HepG2 (cell line): Measurements from ENCODE around the gene CD48.
"Not testable (repeated sequence)": the region's sequence is repeated elsewhere in the genome, so short reads cannot be mapped to it uniquely, and the experiment has no call there.

Experiments
- GATAD2A ChIP-seq: IDR thresholded peaks from 2 replicates; pipeline ENCODE4 v1.6.1; 2016
- MAFF ChIP-seq: IDR thresholded peaks from 2 replicates; pipeline ENCODE4 v1.6.1; 2011; ENCODE audit warnings: low read depth, low read length, improper control_type of control experiment
- POLR2AphosphoS5 ChIP-seq: IDR thresholded peaks from 2 replicates; pipeline ENCODE4 v1.6.1; 2012; ENCODE audit warnings: low read depth, low read length
- SIN3A ChIP-seq: IDR thresholded peaks from 2 replicates; pipeline ENCODE4 v1.6.1; 2011; ENCODE audit warnings: low read depth, mild to moderate bottlenecking, control low read depth, low read length, borderline replicate concordance
- SP2 ChIP-seq: sonication (generic); formaldehyde crosslinking; IDR thresholded peaks from 2 replicates; pipeline ENCODE4 v1.5.1; 2020; ENCODE audit warnings: mild to moderate bottlenecking, missing genetic modification reagents
- TAF1 ChIP-seq: sonication (generic); formaldehyde crosslinking; IDR thresholded peaks from 2 replicates; pipeline ENCODE4 v1.4.0; 2020; ENCODE audit warnings: missing genetic modification reagents
- ZBTB7A ChIP-seq: sonication (generic); formaldehyde crosslinking; IDR thresholded peaks from 2 replicates; pipeline ENCODE4 v1.8.0; 2022; ENCODE audit warnings: mild to moderate bottlenecking, missing genetic modification reagents
- TF ChIP-seq, protein P1 (sequence below): sonication (generic); formaldehyde crosslinking; IDR thresholded peaks from 2 replicates; pipeline ENCODE4 v1.4.0; 2020; ENCODE audit warnings: missing genetic modification reagents, mild to moderate bottlenecking, borderline replicate concordance
- TF ChIP-seq, protein P2 (sequence below): sonication (generic); formaldehyde crosslinking; IDR thresholded peaks from 2 replicates; pipeline ENCODE4 v1.5.0; 2020; ENCODE audit warnings: mild to moderate bottlenecking, missing genetic modification reagents, moderate library complexity
- TF ChIP-seq, protein P3 (sequence below): sonication (generic); formaldehyde crosslinking; IDR thresholded peaks from 2 replicates; pipeline ENCODE4 v1.4.0; 2020; ENCODE audit warnings: missing genetic modification reagents
- TF ChIP-seq, protein P4 (sequence below), 2 experiments: fragments of 450-650 bp in 1 of 2; sonication (generic) in 1 of 2; formaldehyde crosslinking in 1 of 2; IDR thresholded peaks; 2 replicates each; pipeline versions ENCODE4 v1.6.1 to v1.8.0; 2016 to 2022; ENCODE audit warnings: antibody characterized with exemption in 1 of 2, mild to moderate bottlenecking in 1 of 2, missing genetic modification reagents in 1 of 2

DNA sequence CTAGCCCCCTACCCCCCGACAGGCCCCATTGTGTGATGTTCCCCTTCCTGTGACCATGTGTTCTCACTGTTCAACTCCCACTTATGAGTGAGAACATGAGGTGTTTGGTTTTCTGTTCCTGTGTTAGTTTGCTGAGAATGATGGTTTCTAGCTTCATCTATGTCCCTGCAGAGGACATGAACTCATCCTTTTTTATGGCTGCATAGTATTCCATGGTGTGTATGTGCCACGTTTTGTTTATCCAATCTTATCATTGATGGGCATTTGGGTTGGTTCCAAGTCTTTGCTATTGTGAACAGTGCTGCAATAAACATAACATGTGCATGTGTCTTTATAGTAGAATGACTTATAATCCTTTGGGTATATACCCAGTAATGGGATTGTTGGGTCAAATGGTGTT is 19.9 kb upstream of the CD48 start:
- not testable (repeated sequence) for TF ChIP-seq GATAD2A (CRISPR knock-in tag); ZBTB7A (CRISPR knock-in tag); SP2 (CRISPR knock-in tag); POLR2AphosphoS5; TAF1 (CRISPR knock-in tag); SIN3A; MAFF
- TF ChIP-seq, protein P1, sequence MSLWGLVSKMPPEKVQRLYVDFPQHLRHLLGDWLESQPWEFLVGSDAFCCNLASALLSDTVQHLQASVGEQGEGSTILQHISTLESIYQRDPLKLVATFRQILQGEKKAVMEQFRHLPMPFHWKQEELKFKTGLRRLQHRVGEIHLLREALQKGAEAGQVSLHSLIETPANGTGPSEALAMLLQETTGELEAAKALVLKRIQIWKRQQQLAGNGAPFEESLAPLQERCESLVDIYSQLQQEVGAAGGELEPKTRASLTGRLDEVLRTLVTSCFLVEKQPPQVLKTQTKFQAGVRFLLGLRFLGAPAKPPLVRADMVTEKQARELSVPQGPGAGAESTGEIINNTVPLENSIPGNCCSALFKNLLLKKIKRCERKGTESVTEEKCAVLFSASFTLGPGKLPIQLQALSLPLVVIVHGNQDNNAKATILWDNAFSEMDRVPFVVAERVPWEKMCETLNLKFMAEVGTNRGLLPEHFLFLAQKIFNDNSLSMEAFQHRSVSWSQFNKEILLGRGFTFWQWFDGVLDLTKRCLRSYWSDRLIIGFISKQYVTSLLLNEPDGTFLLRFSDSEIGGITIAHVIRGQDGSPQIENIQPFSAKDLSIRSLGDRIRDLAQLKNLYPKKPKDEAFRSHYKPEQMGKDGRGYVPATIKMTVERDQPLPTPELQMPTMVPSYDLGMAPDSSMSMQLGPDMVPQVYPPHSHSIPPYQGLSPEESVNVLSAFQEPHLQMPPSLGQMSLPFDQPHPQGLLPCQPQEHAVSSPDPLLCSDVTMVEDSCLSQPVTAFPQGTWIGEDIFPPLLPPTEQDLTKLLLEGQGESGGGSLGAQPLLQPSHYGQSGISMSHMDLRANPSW (CRISPR knock-in tag): not testable (repeated sequence)
- TF ChIP-seq, protein P2, sequence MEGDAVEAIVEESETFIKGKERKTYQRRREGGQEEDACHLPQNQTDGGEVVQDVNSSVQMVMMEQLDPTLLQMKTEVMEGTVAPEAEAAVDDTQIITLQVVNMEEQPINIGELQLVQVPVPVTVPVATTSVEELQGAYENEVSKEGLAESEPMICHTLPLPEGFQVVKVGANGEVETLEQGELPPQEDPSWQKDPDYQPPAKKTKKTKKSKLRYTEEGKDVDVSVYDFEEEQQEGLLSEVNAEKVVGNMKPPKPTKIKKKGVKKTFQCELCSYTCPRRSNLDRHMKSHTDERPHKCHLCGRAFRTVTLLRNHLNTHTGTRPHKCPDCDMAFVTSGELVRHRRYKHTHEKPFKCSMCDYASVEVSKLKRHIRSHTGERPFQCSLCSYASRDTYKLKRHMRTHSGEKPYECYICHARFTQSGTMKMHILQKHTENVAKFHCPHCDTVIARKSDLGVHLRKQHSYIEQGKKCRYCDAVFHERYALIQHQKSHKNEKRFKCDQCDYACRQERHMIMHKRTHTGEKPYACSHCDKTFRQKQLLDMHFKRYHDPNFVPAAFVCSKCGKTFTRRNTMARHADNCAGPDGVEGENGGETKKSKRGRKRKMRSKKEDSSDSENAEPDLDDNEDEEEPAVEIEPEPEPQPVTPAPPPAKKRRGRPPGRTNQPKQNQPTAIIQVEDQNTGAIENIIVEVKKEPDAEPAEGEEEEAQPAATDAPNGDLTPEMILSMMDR (CRISPR knock-in tag): not testable (repeated sequence)
- TF ChIP-seq, protein P3, sequence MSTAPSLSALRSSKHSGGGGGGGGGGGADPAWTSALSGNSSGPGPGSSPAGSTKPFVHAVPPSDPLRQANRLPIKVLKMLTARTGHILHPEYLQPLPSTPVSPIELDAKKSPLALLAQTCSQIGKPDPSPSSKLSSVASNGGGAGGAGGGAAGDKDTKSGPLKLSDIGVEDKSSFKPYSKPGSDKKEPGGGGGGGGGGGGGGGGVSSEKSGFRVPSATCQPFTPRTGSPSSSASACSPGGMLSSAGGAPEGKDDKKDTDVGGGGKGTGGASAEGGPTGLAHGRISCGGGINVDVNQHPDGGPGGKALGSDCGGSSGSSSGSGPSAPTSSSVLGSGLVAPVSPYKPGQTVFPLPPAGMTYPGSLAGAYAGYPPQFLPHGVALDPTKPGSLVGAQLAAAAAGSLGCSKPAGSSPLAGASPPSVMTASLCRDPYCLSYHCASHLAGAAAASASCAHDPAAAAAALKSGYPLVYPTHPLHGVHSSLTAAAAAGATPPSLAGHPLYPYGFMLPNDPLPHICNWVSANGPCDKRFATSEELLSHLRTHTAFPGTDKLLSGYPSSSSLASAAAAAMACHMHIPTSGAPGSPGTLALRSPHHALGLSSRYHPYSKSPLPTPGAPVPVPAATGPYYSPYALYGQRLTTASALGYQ (CRISPR knock-in tag): not testable (repeated sequence)
- TF ChIP-seq, protein P4, sequence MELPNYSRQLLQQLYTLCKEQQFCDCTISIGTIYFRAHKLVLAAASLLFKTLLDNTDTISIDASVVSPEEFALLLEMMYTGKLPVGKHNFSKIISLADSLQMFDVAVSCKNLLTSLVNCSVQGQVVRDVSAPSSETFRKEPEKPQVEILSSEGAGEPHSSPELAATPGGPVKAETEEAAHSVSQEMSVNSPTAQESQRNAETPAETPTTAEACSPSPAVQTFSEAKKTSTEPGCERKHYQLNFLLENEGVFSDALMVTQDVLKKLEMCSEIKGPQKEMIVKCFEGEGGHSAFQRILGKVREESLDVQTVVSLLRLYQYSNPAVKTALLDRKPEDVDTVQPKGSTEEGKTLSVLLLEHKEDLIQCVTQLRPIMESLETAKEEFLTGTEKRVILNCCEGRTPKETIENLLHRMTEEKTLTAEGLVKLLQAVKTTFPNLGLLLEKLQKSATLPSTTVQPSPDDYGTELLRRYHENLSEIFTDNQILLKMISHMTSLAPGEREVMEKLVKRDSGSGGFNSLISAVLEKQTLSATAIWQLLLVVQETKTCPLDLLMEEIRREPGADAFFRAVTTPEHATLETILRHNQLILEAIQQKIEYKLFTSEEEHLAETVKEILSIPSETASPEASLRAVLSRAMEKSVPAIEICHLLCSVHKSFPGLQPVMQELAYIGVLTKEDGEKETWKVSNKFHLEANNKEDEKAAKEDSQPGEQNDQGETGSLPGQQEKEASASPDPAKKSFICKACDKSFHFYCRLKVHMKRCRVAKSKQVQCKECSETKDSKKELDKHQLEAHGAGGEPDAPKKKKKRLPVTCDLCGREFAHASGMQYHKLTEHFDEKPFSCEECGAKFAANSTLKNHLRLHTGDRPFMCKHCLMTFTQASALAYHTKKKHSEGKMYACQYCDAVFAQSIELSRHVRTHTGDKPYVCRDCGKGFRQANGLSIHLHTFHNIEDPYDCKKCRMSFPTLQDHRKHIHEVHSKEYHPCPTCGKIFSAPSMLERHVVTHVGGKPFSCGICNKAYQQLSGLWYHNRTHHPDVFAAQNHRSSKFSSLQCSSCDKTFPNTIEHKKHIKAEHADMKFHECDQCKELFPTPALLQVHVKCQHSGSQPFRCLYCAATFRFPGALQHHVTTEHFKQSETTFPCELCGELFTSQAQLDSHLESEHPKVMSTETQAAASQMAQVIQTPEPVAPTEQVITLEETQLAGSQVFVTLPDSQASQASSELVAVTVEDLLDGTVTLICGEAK (IDR thresholded peaks at IDR 0.05): not testable (repeated sequence)
- TF ChIP-seq, protein P4 (CRISPR knock-in tag; IDR thresholded peaks at IDR 0.05): not testable (repeated sequence)
